Measurements from ENCODE around the gene HDGFL3.

GRCh38 chr15:83199288-83199687 lies 8.3 kb downstream of the HDGFL3 start:
- TF ChIP-seq EZH2 (IDR thresholded peaks at IDR 0.05) (no peak), POLR2AphosphoS5 (IDR thresholded peaks at IDR 0.05; ENCODE audit: borderline replicate concordance, low read depth, low read length) (no peak)
